GM18505 (cell line): ENCODE measurements around the gene CCDC38.
"Not testable (repeated sequence)": the region's sequence is repeated elsewhere in the genome, so short reads cannot be mapped to it uniquely, and the experiment has no call there.

Experiments
- ATAC-seq: cut with Tn5 transposase; IDR thresholded peaks from one replicate; pipeline ENCODE4 v1.9.1; 2021; ENCODE audit not compliant: unreplicated experiment
- POLR2A ChIP-seq: IDR thresholded peaks from 4 replicates; pipeline ENCODE4 v1.6.1; 2011; ENCODE audit warnings: borderline replicate concordance; ENCODE audit not compliant: insufficient read depth, insufficient read length; ENCODE audit errors: extremely low read depth

The CCDC38 gene

GRCh38 chr12:95975491-95975890 lies 33.1 kb upstream of the CCDC38 start:
- TF ChIP-seq POLR2A = no peak
- ATAC-seq = no peak

- no peak for TF ChIP-seq POLR2A
- ATAC-seq = no peak
Measured at GRCh38 chr12:95974358-95974757, 31.9 kb upstream of the CCDC38 start.

GRCh38 chr12:95972832-95973456 lies 30.5 kb upstream of the CCDC38 start:
- ATAC-seq = no peak
- TF ChIP-seq POLR2A = no peak

GRCh38 chr12:95970905-95971304 lies 28.5 kb upstream of the CCDC38 start:
- ATAC-seq = no peak

GRCh38 chr12:95969116-95969515 lies 26.7 kb upstream of the CCDC38 start:
- ATAC-seq = not testable (repeated sequence)

More at GRCh38 chr12:95970905-95971304, 28.5 kb upstream of the CCDC38 start:
- no peak for TF ChIP-seq POLR2A

GRCh38 chr12:95967301-95967700 lies 24.9 kb upstream of the CCDC38 start:
- TF ChIP-seq POLR2A = no peak
- no peak for ATAC-seq

- no peak for TF ChIP-seq POLR2A
Measured at GRCh38 chr12:95966287-95966870, 24.0 kb upstream of the CCDC38 start.

GRCh38 chr12:95963096-95963495 lies 20.7 kb upstream of the CCDC38 start:
- TF ChIP-seq POLR2A = no peak
- no peak for ATAC-seq

More at GRCh38 chr12:95966287-95966870, 24.0 kb upstream of the CCDC38 start:
- no peak for ATAC-seq

GRCh38 chr12:95962222-95962621 lies 19.8 kb upstream of the CCDC38 start:
- ATAC-seq = no peak
- TF ChIP-seq POLR2A = no peak

- no peak for ATAC-seq
- no peak for TF ChIP-seq POLR2A
Measured at GRCh38 chr12:95960241-95960640, 17.8 kb upstream of the CCDC38 start.

- TF ChIP-seq POLR2A = no peak
- no peak for ATAC-seq
Measured at GRCh38 chr12:95959107-95959506, 16.7 kb upstream of the CCDC38 start.

GRCh38 chr12:95956557-95957145 lies 14.2 kb upstream of the CCDC38 start:
- TF ChIP-seq POLR2A = no peak
- ATAC-seq = no peak

- ATAC-seq = no peak
- no peak for TF ChIP-seq POLR2A
Measured at GRCh38 chr12:95955549-95956159, 13.2 kb upstream of the CCDC38 start.

GRCh38 chr12:95953000-95953399 lies 10.6 kb upstream of the CCDC38 start:
- ATAC-seq = no peak
- no peak for TF ChIP-seq POLR2A
